Measurements from ENCODE around the gene CCNG2. TPM values are rescaled to one million over a fixed set of nuclear protein-coding genes. Genes with fewer than 3 reads are reported as not detected.

The CCNG2 gene
- total and polyA plus RNA-seq, 2 of the 13 experiments (the other 11 are each of a cell fraction or from before 2014, with no cell fraction given): 3.9 to 11.5 TPM

DNA sequence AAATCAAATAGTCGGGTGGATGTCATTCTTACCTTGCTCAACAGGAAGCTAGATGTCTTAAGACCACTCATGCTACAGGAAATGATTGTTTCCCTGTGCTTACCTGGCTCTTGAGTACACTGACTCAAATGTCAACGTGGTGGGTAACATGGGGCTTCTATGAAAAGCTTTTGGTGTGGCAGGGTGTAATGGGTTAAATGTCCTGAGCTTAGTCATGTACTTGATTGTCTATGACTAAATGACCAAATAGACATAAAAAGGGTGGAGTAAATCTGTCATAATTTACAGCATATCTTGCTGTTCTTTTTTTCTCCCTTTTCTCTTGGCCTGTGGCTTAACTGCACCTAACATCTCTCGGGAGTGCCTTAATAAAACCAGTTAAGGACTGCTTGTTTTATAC lies 44.9 kb downstream of the CCNG2 start (continued):
- TF ChIP-seq NFAT5 (CRISPR knock-in tag; IDR thresholded peaks at IDR 0.05) (no peak), ZNF282 (IDR thresholded peaks at IDR 0.05; ENCODE audit: partially characterized antibody) (no peak), GATA4 (IDR thresholded peaks at IDR 0.05; ENCODE audit: borderline replicate concordance, low read depth) (no peak), RFXAP (CRISPR knock-in tag; IDR thresholded peaks at IDR 0.05; ENCODE audit: borderline replicate concordance) (no peak), ARID2 (CRISPR knock-in tag; IDR thresholded peaks at IDR 0.05; ENCODE audit: borderline replicate concordance) (no peak), IRF1 (CRISPR knock-in tag; IDR thresholded peaks at IDR 0.05; ENCODE audit: low read depth) (no peak), HMGXB4 (CRISPR knock-in tag; IDR thresholded peaks at IDR 0.05; ENCODE audit: borderline replicate concordance in 1 of 2, low read depth in 1 of 2) (no peak), PCBP2 (optimal IDR thresholded peaks at IDR 0.05; ENCODE audit: low read depth, low read length, poor library complexity, severe bottlenecking) (no peak), ZNF274 (CRISPR knock-in tag; IDR thresholded peaks at IDR 0.05) (no peak), ZNF577 (CRISPR knock-in tag; IDR thresholded peaks at IDR 0.05; ENCODE audit: borderline replicate concordance, low read depth) (no peak), ZNF136 (CRISPR knock-in tag; IDR thresholded peaks at IDR 0.05; ENCODE audit: low read depth) (no peak), CHD2 (IDR thresholded peaks at IDR 0.05; ENCODE audit: low read depth, low read length) (no peak)
- TF ChIP-seq, protein P1, sequence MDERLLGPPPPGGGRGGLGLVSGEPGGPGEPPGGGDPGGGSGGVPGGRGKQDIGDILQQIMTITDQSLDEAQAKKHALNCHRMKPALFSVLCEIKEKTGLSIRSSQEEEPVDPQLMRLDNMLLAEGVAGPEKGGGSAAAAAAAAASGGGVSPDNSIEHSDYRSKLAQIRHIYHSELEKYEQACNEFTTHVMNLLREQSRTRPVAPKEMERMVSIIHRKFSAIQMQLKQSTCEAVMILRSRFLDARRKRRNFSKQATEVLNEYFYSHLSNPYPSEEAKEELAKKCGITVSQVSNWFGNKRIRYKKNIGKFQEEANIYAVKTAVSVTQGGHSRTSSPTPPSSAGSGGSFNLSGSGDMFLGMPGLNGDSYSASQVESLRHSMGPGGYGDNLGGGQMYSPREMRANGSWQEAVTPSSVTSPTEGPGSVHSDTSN (CRISPR knock-in tag; IDR thresholded peaks at IDR 0.05): no peak

Data from HepG2 (cell line).